NCI-H2171 treated with DMSO at 0.1 percent for 48 hours (cell line): ENCODE results near the gene CHRND.

Experiments
- DNase-seq: peaks from one replicate; lab custom pipeline; 2025; lab: John Stamatoyannopoulos, UW

Gene CHRND

DNA sequence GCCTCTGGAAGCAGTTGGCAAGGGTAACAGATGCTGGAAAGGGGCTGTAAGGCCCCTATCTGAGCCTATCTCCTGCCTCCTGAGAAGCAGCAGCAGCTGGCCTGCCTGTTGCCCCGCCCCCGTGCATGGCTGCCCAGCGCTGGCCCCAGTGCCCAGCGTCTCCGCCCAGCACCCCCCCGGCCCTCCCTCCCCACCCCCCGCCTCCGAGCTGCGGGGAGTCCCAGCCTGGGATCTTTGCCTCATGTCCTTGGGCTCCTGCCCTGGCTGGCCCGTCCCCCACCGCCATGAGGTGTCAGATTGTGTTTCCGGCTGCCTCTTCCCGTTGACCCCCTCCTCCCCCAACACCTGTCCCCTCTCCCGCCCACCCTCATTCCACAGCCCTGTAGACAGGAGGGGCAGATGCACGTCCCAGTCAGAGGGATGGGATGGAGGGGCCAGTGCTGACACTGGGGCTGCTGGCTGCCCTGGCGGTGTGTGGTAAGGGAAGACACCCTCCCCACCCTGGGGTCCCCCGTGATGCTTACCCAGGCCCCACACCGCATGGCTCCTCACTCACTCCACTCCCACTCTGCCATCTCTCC is at the start of gene CHRND:
TSS of gene CHRND (plus strand) at position 370 of the 581 bp plus-strand sequence. CDS start at position 426, 56 bp downstream.
- DNase-seq: peak; percentile 55

DNA sequence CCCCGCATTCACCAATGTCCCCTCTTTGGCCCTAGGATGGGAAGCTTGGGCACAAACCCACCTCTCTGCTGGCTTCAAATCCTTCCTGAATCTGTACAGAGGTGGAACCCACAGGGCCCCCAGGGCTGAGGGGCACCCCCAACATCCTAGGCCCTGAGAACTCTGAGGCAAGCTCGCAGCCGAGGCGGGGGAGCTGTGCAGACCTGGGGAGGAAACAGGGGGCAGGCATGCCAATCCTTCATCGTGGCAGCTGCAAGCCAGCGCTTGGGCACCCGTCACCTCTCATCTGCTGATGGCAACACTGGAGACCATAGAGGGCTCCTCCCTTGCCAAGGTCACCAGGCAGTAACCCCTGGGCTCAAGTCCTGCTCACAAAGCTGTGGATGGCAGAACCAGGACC is 49.2 kb upstream of the CHRND start:
- no peak for DNase-seq

DNA sequence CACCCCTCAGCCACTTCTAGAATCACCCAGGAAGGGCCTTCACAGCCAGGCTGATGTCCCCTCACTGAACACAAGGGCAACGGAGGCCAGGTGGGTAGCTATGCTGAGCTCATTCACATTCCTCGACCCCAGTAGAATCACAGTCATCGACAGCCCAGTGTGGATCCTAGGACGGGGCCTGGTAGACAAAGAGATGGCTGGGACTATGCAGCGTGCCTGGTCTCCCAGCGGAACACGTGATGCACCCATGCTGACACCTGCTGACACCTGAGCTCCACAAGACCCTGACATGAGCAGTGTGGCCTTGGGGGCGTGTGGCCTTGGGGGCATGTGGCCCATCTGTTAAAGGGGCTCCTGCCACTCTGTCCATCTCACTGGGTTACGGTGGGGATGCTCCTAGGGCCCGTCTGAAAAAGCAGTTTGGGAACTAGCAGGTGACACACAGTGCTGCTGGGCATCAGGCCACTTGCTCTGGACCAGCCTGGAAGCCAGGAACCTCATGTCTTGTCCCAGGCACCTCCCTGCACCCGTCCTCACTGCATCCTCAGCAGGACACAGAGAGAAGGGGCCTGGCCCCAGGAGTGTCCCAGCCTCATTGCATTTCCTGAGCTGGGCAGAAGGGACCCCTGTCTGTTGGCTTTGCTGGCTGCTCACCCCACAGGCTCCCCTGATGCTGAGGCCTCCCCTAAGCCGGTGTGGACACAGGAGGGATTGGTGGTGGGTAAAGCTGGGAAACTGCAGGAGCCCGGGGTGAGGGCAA is 48.0 kb upstream of the CHRND start:
- DNase-seq: no peak

DNA sequence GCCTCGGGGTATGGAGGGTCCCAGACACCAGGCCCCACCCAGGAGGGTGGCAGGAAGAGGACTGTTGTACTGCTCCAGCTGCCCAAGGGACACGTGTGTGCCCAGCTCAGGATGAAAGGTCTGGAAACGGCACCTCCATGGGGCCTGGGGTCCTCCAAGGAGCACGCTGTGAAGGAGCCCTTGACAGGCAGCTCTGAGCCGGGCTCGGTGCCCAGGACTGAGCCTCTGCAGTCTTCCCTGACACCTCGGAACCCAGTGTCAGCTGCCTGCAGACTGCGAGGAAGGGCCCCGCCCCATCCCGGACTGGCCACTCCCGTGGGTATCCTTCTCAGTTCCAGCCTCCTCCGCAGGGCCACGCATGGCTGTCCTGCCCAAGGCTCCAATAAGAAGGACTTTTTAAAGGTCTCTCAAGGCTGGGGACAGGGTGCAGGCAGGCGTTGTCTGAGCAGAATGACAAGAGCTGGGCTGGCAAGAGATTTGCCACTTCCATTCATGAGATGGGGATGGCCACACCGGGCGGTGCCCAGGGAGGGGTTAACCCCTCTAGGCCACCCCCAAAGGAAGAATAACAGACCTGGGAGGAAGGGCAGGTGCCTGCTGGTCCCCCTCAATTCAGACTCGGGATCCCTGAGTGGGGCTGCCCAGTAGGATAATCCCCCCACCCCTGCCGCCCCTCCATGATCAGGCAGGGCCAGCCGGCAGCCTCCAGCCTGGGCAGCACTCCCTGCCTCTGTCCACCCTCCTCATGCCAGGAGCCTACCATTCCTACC is 47.2 kb upstream of the CHRND start:
- DNase-seq: no peak

DNA sequence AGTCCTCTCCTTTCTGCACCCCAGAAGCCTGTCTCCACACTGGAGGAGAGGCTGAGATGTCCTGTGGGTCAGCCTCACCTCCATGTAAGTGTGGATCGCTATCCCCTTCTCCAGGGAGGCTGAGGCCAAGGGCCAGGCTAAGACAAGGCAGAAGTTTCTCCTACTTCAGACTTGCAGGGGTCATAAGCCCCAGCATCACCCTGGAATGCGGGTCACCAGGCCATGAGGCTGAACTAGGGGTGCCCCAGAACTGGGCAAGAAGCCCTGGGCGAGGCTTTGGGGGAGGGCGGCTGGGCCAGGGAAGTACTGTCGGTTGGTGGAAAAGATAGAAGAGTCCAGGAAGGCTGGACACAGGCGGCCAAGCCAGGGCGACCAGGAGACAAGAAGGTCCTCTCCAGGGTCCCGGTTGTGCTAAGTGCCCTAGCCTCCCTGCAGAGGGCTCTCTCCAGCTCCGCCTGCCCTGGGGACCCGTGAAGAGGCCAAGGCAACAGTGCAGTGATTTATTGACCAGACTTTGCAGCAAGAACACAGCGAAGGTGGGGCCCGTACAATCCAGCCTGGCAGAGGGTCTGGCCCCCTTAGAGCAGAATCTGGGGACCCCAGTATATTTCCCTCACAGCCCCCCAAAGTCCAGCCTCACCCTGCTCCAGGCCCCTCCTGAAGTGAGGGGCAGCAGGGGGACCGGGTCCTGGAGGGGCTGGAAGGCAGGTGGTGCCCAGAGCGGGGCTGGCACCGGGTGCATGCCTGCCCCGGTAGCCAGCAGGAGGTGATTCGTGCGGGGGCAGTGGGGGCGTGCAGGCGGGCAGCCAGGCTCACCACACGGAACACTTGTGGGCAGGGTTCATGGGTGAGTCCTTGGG is 46.4 kb upstream of the CHRND start:
- no peak for DNase-seq

DNA sequence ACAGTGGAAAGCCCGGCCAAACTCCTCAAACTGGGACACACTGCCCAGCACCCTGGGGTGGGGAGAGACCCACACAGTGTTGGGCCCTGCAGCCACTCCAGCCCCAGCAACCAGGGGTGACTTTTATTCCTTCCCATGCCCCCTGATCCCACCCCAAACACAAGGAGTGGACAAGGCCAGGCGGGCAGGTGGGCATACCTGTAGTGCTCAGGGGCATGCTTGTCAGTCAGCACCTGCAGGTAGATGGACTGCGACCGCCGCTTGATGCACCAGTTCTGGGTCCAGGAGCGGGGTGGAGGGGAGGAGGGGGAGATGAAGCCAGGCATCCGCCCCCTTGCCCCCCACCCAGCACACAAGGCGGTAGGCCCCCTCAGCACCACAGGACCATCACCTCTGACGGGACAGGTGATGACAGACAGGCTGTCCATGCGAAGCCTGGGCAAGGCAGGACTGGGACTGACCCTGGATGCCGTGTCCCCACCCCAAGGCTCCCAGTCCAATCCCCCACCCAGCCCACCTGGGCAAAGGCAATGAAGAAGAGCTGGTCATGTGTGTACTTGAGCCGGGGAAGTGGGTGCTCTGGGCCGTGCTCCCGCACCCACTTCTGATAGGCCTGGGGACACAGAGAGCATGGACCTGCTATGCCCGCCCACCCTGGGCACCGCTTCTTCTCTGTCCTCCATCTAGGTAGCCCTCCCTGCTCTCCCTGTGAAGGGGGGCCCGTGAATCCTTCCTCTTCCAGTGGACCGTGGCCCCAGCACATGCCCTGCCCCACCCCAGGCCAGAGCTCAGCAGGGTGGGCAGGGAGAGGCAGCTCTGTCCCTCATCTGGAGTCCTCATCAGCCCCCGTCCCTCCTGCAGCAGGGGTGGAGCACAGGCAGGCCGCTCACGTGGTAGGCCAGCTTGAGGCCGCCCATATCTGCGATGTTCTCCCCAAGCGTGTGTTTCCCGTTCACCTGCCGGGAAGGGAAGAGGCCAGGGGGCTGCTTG is 45.5 kb upstream of the CHRND start:
- DNase-seq: no peak

DNA sequence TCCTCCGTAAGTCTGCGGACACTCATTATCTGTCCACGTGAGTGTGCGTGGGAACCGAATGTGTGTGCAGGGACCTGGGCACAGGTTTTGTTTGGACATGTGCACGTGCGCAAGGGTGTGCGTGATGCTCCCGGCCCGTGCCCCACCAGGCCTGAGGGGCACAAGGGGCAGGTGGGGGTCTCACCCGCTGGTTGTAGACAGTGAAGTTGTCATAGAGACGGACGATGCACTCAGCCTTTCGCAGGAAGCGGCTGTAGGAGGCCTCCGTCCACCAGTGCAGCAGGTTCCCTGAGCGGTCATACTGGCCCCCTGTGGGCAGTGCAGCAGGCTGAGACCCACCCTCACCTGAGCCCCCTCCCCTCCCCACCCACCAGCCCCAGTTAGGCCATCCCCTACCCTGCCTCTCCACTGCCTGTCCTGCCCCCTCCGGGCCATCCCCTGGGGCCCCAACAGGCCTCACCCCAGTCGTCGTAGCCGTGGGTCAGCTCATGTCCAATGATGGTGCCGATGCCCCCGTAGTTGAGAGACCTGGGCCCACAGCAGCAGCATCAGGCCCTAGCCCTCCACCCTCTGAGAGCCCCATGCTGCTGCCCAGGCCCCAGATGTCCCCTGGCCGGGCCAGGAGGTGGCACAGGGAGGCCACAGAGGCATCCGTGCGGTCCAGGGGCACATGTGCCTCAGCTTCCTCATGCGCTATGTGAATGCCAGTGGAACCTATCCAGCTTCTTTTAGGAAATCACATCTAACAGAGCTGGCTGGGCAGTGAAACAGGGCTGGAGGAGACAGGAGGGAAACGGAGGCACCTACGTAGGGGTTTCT is 44.4 kb upstream of the CHRND start:
- no peak for DNase-seq

DNA sequence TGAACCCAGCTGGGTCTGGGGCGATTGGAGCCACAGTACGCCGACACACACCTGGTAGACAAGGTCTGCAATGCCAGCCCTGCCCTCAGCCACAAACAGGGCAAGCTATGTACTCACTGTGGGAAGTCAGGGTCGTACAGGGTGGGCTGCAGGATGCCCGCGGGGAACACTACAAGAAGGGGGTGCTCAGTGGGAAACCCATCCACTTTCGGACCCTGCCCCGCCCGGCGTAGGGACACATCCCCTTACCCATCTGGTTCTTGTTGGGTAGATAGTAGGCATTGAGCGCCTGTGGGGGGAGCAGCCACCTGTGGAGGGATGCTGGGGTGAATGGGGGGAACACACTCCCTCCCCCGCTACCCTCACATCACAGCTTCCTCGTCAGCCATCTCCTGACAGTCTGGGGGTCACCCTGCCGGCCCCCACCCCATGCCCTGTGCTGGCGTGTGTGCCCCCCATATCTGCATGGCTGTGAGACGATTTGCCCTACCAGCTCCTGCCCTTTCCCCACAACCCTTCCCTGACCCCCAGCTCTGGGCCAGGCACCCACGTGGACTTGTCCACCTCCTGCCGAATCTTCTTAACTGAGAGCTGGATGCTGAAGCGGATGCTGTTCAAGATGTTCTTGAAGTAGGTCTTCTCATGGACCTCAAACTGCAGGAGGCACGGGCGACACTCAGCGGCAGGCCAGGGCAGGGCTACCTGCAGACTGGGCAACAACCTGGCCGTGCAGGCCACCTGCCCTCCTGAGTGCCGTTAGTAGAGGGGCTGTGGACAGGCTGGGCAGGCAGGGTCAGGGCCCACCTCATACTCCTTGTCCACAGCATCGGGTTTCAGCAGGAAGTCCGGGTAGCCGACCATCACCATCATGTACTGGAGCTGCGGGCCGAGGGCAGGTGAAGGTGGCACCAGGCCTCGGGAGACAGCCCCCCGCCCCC is 43.4 kb upstream of the CHRND start:
- no peak for DNase-seq

DNA sequence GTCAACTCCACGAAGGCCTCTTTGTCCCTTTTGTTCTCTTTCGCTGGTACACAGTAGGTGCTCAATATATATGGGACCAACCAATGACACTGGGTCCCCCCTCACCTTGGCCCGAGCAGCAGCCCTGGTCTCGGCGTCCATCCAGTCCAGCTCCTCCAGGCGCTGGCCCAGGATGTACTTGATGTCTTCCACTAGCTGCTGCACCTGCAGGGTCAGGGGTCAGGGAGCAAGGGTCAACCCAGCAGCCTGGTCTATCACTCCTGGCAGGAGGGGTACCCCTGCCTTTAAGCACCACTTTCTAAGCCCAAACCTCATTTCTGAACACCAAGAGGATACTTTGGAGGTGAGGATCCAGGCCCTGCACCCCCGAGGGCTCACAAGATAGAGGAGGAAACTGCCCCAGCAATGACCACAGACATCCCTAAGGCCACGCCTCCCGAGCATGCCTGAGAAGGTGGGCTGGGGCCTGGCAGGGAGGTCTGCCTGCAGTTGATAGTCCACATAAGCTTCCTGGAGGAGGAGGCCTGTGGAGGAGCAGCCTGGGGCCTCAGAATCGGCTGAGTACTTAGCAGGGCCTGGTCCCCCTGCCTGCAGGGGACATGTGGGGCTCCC is 42.5 kb upstream of the CHRND start:
- no peak for DNase-seq

DNA sequence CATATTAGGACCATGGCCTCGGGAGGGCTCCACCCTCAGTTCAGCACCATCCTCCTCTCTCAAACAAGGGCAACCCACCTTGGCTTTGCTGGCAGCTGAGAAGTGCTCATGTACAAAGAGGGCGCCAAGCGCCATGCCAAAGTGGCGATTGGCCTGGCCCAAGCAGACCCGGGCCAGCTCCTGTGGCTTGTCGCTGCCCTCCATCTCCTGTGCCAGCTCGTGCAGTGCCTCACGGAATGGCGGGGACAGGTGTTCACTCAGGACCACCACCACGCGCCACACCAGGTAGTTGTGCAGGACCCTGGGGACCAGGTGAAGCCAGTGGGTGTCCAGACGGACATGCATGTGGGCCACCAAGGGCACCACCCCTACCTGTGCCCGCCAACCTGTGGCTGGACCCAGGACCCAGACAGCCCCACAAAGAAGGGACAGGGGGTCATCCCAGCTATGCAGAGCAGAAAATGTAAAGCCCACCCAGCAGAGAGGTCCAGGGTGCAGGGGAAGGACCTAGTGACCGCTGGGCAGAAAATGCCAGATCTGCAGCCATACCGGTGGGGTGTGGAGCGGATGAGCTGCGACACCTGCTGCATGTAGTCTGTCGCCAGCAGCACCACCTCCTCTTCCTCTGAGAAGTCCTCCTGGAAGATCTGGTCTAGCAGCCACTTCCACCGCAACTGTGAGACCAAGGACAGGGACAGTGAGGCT is 41.9 kb upstream of the CHRND start:
- no peak for DNase-seq

DNA sequence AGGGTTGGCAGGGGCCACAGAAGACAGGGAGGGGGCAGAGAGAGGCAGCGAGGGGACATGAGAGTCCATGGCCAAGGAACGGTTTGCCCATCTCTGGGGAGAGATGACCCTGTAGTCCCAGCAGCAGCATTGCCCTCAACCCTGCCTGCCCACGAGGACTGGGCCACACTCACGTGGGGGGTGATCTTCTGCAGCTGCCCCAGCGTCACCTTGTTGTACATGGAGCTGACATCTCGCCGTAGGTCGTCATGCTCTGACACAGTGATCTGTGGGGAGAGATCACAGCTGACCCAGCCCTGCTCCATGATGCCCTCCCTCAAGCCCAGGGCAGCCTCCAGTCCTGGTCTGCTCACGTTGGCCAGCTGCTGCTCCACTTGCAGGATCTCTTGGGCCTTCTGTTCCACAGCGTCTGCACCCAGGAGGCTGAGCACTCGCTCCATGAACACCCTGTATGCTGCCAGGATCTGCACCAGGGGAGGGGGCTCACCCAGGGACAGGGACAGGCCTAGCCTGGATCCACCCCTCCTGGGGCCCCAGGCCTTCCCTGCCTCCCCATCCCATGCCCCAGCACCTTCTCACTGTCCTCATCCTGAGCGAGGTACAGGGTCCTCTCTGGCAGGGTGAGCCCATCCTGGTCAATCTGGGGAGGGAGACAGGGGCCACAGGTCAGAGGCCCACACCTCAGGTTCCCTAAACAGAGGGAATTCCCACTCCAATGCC is 41.2 kb upstream of the CHRND start:
- no peak for DNase-seq

DNA sequence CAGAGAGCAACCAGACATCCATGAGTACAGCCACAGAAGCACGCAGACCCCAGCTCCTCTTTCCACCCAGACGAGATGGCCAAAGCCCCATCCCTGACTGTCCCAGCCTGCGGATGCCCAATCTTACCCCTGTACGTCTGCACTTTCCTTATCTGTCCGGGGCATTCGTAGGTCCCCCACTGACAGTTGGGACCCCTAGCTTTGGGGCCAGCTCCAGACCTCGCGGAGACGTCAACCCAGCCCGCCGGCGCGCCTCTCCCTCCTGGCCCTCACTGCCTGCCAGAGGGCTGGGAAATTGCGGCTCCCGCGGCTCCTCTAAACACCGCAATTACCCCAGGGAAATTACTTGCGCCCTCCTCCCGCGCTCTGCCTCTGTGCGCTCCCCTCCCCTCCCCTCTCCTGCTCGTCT is 40.6 kb upstream of the CHRND start:
- DNase-seq: no peak

DNA sequence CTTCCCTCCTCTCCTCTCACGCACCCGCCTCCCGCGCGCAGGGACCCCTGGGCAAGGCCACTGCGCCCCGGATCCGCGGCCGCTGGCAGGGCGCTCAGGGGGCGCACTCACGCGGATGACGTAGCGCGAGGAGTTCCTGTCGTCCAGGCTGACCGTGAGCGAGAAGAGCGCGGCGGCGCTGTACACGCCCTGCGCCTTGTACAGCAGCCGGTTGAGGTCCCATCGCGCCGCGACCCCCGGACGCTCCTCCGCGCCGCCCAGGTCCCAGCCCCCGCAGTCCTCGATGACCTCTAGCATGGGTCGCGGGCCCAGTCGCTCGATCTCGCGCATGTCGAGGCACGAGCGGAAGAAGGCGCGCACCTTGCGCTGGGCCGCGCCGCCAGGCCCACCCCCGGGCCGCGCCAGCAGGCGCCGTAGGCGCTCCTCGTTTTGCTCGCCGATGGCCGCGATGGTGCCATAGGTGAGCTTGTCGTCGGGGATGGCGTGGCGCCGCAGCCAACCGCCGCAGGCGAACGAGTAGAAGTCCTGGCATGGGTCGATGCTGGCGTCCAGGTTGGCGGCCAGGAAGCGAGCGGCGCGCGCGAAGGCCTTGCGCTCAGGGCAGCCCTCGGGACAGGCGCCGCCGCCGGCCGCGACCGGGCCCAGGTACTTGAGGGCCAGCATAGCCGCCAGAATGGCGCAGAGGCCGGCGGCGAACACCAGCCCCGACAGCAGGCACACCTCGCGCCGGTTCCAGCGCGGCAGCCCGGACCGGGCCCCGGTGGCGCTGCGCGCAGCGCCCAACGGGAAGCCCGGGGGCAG is 40.0 kb upstream of the CHRND start:
- no peak for DNase-seq

DNA sequence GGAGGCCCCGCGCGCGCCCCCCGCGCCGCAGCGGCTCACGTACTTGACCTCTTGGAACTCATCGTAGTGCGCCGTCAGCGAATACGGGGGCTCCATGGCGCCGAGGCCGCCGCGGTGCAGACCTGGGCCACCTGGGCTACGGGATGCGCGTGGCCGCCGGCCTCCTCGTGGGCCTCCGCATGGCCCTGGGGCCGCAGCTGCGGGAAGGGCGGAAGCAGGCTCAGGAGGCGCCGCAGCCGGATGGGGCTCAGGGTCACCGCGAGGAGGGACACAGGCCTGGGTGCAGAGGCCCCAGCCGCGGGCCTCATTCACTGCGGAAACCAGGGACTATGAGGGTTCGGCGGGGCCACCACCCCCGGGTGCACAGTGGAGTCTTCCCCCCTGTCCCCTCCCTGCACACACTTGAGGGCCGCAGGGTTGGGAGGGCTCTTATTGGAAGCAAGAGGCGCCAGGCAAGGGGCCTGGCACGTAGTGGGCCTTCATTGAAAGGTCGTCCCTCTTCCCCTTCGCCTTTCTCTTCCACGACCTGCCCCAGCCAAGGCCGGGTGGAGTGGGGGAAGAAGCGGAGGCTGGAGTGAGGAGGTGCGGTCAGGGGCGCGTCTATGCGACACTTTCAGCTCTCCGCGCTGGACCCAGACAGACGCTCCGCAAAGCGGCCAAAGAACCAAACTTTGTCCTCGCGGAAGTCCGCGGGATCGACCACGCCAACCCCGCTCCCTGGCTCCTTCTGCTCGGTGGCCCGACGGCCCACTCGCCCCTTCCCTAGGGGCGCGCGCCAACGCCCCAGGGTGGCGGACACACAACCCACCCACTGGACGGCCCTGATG is 39.2 kb upstream of the CHRND start:
- no peak for DNase-seq

DNA sequence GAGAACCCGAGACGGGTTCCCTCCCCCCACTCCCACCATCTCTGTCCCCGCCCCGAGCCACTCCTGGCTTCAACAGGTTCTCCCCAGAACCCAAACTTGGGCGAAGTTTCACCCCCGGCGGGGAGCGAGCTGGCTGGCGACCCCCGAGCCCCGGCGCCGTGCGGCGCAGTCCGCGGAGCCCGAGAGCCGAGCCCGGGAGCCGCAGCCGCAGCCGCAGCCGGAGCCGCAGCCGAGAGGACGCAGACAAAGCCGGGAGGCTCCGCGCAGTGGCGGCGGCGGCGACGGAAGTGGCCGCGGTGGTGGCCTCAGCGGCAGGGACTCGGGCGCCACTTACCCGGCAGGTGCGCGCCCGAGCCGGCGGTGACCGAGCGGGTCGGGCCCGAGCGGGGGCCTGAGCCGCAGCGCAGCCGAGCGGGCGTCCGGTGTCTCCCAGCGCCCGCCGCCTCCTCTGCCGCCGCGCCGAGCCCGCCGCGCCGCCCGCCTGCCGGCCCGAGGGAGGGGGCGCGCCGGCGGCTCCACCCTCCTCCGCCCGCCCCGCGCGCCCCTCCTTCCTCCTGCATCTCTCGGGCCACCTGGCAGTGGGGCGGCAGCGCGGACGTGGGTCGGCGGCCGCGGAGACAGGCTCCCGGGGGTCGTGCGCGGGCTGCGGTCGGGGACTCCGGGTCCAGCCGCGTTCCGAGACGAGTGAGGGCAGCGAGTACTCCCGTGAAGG is 38.4 kb upstream of the CHRND start, which contains the start of gene ECEL1:
TSS of gene ECEL1 (minus strand) at position 450 of the 712 bp plus-strand sequence. CDS start 1,181 bp downstream, outside the sequence.
- no peak for DNase-seq
